HG03521 (cell line): Measurements from ENCODE around the gene PCAT7.
"Not testable (repeated sequence)": the region's sequence is repeated elsewhere in the genome, so short reads cannot be mapped to it uniquely, and the experiment has no call there.

Experiments used
- ATAC-seq: cut with Tn5 transposase; IDR thresholded peaks from one replicate; pipeline ENCODE4 v1.9.1; 2021; ENCODE audit warnings: mild to moderate bottlenecking, moderate library complexity; ENCODE audit not compliant: unreplicated experiment

The PCAT7 gene

DNA sequence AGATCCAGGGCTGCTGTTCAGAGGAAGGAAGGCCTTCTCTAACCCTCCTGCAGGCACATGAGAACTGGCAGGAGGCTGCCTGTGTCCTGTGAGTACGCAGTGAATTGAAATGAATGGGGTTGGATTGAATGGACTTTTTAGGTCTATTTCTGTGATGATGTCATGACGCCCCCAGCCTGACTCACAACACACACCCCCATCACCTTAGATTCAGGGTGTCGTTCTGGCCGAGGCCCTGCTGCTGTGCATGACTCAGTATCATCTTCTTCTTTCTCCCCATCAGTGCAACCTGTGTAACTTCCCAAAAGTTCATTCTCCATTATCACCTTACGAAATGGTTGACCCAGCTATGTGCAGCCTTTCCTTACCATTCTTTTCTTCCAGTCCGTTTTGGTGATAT is 5.4 kb downstream of the PCAT7 start:
- ATAC-seq, result no peak

DNA sequence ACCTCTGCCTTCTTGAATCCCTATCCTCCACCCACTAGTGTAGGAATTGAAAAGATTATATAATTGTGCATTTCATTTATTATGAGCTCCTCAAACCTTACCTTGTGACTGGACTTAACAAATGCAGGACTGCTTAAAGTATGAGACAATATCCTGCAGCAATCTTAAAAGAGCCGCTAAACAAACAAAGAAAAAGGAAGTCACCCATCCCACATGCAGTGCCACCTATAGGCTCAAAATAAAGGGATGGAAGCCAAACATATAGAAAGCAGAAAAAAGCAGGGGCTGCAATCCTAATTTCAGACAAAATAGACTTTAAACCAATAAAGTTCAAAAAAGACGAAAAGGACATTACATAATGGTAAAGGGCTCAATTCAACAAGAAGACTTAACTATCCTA is 8.7 kb downstream of the PCAT7 start:
- no peak for ATAC-seq

DNA sequence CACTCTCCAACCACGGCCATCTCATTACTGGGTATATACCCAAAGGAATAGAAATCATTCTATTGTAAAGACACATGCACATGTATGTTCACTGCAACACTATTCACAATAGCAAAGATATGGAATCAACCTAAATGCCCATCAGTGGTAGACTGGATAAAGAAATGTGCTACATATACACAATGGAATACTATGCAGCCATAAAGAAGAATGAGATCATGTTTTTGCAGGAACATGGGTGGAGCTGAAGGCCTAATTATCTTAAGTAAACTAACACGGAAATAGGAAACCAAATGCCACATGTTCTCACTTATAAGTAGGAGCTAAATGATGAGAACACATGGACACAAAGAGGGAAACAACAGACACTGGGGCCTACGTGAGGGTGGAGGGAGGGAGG is 9.4 kb downstream of the PCAT7 start:
- not testable (repeated sequence) for ATAC-seq

DNA sequence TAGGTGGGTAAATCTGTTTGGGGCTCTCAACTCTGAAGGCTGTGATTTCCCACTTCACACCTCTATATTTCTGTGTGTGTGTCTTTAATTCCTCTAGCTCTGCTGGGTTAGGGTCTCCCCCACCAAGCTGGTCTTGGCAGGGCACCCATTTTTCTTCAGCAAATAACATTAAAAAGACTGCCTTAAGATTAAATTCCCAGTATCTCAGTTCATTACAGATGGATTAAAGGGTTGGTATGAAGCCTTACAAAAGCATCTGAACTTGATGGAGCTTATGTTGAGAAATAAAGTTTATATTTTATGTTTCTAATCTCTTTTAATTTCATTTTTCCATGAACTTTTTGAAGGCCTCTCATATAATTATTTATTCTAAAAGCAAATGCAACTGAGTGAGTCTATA is 11.7 kb downstream of the PCAT7 start:
- ATAC-seq, result no peak

DNA sequence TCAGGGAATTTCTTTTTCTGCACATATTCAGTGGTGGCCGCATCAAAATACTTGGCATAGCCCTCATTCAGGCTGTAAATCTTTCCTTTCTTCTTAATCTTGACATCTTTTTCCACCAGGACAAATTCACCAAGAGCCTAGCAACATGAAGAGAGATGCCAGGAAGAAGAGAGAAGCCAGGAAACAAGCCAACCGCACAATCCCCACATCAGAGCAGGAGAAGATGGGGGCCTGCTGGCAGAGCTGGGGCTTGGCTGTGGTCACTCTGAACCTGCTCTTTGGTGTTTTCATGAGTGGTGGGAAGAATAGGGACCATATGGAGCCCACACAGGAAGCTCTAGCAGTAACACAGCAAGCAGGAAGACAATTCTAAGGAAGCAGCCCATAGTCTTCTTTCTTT is 12.4 kb downstream of the PCAT7 start:
- no peak for ATAC-seq

DNA sequence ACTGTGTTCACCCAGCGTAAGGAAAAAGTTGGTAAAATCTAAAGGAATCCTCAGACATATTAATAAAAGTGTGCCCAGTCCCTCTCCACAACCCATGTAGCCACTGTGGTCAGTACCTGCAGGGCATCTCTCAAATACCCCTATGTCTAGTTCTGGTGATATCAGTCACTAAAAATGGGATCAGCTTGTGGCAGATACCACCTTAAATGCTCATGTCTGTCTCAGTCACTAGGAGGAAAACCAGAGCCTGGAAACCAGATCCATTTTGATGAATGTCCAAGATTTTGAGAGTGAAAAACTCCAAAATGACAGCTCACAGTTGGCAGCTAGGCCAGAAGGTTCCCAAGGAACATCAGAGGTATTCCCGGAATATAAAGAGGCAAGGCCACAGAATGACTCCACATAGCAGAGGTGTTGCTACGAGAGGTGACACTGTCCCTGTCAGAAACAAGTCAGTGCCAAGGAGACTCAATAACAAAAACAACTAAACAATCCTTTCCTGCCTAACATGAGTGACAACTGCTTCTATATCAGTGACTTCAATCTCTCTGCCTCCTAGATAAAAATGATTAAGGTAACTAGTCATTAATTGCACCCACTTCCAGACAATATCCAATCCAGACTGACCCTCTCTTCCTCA is 13.5 kb downstream of the PCAT7 start:
- ATAC-seq, result no peak

DNA sequence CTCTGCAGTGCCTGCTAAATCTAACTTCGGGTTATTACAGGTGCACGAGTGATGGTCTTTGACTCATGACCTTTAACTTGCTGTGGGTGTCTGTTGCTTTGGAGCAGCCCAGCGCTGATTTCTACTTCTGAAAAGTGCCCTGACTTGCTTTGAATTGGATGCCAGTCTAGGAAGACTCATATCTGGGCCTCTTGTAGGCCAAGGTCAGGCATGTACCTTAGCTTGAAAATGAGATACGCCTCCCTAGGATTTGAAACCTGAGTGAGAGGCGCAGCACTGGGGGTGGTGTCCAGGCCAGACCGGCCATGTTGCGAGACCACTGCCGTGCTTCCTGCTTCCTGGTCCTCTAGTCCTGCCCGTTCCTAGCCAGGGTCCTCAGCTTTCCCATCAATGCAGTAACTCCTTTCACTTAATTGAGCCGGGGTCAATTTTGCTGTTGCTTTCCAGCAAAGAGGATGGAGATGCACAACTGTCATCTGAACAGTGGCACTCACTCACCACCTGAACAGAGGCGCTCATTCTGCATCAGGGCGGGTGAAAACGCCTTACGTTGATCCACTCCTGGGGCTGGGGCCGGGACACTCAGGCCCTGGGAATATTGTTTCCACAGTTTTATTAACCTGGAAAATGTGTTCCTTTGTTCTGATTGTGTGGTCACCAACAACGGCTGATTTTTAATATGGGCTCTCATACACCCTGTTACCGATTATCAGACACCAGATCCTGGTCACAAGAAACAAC is 14.3 kb downstream of the PCAT7 start:
- ATAC-seq, result no peak

DNA sequence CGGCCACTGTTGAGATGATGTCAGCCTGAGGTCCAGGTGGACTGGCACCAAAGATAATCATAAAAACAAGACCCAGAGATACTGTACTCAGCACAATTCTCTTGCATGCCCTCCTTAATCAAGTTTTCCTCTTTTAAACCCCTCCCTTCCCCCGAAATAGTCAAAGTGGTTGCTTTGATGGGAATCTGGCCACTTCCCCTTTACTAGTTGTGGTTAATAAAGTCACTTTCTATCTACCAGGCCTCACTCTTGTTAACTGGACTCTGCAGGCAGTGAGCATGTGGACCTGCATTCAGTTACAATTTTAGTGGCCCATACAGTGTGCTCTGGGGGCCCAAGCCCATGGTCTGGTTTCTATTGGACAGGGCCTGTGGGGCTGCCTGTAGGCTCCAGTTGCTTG is 21.2 kb downstream of the PCAT7 start:
- no peak for ATAC-seq

DNA sequence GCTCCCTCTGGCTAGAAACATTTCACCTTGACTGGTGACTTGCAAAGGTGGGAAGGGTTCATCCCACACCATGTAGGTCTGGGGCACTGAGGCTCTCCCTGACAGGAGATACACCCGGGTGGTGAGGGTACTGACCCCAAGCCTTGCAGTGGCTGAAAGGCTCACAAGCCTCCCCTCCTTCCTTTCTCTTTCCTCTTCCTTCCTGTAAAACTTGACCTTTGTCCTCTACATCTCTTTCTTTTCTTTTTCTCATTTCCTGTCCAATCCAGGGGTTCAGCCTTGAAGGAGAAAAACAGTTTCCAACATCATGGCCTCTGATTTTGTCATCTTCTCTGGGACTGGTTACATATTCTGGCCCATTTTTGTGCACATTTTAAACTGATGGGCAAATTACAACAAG is 22.2 kb downstream of the PCAT7 start:
- ATAC-seq, result no peak

DNA sequence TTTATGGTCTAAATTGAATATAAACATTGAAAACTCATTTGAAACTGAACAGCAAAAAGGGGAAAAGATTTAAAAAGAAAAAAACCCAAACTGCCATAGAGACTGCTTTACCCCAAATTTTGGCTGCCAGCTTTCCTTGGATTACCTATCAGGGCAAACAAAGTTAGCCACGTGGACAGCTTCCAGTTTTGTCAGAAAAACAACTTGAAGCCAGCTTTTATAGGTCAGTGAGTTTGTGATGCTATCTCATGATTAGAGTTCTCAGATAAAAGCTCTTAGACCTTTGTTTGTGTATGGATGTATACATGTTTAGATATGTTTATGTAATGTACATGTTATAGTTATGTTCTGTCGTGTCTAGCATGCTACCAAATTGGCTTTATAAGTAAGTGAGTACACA is 22.7 kb downstream of the PCAT7 start:
- ATAC-seq, result no peak

DNA sequence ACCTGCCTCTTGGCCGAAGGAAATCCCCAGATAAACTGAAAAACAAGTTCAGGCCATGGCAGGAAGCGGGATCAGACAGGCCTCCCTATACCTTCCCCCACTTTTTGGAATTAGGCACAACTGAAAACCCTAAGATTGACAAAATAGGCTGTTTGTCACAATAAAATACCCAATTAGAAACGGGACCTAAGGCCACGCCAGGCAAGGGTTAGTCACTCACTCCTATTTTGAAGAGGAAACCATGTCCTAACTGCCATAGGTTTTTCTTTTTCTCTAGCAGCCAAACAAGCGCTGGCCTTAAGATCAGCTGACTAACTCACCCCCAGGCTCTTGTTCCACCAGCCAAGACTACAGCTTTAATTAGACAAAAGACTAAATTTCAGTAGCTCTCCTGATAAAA is 26.8 kb downstream of the PCAT7 start:
- no peak for ATAC-seq

DNA sequence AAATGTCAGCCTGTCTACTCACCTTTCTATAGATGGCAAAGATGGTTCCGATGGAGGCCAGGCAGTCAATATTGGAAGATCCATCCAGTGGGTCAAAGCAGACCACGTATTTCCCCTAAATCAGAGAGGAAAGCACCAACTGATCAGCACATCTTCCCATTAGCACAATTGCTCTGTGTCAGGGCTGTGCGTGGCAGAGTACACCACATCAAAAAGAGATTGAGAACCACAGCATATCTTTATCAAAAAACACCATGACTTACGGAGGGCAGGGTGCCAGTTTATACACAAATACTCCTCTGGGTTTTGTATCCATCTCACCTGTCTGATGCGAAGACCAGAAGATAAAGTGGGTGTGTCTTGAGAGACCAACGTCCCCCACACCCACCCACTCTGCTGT is 29.7 kb downstream of the PCAT7 start:
- no peak for ATAC-seq

DNA sequence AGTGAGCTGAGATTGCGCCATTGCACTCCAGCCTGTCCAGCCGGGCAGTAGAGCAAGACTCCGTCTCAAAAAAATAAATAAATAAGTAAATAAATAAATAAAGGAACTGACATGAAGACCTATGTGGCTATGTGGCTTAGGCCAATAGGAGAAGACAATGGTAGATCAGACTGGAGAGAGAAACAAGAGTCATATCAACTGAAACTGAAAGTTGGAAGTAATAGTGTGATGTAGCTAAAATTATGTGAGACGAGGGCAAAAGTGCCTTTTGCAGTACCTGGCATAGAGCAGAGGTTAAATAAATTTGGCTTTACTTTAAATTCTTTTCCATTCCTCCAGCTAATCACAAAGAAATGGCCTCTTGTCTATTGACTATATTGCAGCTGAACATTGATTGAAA is 31.4 kb downstream of the PCAT7 start:
- no peak for ATAC-seq

DNA sequence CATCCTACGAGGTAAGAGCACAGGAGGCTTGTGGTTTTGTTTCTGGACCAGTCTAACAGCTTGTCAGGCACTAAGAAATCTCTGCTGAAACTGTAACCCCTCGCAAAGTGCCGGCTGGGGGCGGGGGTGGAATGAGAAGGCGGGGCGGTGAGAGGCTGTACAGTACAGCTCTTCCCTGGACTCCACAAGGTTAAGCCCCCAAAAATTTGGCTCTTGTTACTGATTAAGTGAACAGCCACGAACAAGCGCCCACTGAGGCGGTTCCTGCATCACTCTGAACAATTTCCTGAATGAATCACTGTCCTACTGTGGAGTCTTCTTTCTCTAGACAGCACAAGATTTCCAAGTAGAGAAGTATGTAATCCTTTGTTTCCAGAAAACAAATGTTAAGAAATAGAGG is 31.9 kb downstream of the PCAT7 start:
- no peak for ATAC-seq

DNA sequence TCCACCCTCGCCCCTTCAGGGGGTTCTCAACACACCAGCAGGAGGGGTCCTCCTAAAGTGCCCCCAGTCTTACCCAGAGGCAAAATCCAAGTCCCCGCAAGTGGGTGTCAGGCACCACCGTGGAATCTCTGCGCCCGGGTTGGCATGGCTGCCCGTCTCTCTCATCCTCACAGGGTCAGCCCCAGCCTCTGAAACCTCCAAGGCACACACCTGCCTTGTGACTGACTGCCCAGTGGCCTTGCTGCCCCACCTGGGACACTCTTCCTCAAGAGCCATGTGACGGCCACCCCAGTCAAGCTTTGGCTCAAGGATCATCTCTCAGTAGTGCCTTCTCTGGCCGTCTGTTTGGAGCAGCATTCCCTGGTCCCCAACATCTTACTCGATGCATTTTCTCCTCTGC is 33.8 kb downstream of the PCAT7 start:
- no peak for ATAC-seq

DNA sequence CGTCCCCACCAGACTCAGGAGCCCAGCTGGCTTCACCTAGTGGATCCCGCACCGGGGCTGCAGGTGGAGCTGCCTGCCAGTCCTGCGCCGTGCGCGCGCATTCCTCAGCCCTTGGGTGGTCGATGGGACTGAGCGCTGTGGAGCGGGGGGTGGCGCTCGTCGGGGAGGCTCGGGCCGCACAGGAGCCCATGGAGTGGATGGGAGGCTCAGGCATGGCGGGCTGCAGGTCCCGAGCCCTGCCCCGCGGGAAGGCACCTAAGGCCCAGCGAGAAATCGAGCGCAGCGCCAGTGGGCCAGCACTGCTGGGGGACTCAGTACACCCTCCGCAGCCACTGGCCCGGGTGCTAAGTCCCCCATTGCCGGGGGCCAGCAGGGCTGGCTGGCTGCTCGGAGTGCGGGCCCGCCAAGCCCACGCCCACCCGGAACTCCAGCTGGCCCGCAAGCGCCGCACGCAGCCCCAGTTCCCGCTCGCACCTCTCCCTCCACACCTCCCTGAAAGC is 36.2 kb downstream of the PCAT7 start:
- ATAC-seq, result not testable (repeated sequence)

DNA sequence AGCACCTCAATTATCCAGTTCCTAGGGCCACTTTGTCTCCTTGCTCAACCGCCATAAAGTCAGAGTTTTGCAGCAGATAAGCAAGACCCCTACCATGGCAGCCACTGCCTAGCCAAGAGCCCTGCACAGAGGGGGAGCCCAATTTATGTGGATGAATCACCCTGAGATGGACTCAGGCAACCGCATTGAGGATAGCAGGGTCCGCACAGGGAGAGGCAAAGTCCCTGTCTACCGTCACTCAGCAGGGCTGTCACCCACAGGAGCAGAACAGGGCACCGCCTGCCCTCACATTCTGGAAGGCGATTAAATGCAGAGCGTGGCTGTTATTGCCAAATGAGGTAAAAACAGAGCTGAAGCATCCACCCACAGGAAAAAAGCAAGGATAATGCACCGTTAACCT is 37.0 kb downstream of the PCAT7 start:
- ATAC-seq, result no peak

DNA sequence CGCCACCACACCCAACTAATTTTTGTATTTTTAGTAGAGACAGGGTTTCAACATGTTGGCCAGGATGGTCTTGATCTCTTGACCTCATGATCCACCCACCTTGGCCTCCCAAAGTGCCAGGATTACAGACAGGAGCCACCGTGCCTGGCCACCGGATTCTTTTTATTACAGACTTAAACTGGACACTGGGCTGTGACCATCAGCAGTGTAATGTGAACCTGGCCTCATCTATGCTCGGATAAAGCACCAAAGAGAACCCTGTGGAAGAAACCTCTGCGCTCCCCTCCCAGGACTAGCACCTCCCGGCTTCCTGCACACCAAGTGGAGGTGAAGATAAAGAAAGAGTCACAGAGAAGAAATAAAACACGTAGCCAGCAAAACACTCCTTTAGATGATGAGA is 37.8 kb downstream of the PCAT7 start:
- ATAC-seq, result not testable (repeated sequence)

DNA sequence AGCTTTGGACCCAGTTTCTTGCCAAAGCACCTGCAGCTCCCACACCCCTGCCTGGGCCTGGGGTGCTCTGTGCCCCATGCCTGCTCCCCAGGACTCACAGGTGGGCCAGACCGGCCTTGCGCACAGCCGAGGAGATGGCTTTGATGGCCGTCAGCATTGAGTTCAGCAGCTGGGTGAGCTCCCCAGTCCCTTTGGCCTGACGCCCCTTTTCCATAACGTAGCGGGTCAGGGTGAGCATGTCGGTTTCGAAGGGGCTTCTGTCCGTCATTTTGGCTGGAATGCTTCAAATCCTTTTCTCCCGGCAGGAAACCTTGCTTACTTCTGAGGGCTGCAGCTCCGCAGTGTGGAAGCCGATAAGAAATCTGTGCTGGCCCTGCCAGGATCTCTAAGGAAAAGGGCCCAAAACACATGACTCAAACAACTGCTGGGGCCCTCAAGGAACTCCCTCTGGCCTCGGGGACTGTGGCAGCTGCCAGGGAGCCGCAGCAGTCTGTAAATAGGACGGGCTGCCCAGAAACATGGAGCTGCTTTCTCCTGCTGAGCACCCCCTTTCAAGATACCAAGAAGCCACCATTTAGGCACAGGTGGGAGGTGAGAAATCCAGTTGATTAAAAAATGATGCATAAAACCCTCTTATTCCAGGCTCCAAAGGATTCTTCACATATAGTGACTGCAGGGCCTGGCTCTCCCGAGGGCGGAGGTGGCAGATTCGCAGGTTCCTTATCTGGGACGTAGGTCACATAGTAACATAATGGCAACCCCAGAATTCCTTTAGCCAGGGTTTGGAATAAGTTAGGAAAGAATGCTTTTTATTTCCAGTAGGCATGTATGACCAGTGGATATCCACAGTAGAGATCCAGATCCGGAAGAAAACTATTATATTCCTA is 38.8 kb downstream of the PCAT7 start, which contains the start of gene FBP2:
FBP2 (minus strand) TSS at position 366 of the 887 bp plus-strand sequence; CDS start at position 268, 98 bp downstream.
- no peak for ATAC-seq

DNA sequence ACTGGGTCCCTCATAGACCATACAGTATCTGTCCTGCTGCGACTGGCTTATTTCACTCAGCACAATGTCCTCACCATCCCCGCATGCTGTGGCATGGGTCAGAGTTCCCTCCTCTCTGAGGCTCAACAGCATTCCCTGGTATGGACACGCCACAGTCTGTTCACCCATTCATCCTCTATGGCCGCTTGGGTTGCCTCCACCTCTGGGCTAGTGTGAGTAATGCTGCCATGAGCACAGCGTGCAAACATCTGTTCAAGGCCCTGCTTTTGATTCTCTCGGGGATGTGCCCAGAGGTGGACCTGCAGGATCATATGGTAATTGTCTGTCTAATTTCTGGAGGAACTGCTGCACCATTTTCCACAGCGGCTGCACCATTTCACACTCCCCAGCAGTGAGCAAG is 44.2 kb downstream of the PCAT7 start:
- no peak for ATAC-seq

DNA sequence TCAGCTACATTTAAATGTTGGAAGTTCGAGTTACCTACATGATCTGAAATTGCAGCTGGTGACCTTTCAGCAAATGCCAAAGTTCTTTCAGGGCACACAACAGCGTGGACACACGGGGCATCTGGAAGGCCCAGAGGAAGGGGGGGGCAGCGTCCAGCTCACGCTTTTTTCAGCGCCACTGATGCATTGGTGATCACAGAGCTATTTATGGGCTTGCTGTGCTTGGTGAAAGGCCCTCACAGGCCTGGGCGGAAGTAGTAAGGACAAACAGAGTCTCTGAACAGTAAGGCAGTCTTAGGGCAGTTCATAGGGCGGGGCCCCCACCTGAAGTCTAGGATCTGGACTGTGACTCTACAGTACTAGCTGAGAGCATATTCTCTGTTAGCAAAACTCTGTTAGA is 45.4 kb downstream of the PCAT7 start:
- no peak for ATAC-seq

DNA sequence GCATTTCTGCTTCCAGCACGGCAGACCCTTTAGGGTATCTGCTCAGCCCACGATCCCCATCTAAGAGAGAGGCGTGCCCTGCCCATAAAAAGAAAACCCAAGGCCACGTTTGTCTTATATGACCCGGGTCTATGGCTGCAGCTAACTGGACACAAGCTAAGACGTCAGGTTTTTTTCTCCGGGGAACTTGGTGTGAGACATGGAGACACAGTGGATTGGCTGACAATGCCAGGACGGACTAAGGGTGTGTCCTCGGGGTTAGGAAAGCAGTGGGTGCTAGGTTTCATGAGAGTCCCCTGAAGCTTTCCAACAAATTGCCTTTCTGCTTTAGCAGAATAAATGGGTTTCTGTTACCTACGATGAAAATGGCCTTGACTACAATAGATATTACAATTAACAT is 45.8 kb downstream of the PCAT7 start:
- no peak for ATAC-seq
